HuH-7.5 (cell line): ENCODE results near the gene TRIM62.
A peak's percentile ranks its signal among the peaks of the same experiment; 100 is the strongest.

Experiments used
- DNase-seq: peaks from one replicate; pipeline ENCODE4 v3.0.0; 2011; ENCODE audit warnings: low spot score

TRIM62 gene

DNA sequence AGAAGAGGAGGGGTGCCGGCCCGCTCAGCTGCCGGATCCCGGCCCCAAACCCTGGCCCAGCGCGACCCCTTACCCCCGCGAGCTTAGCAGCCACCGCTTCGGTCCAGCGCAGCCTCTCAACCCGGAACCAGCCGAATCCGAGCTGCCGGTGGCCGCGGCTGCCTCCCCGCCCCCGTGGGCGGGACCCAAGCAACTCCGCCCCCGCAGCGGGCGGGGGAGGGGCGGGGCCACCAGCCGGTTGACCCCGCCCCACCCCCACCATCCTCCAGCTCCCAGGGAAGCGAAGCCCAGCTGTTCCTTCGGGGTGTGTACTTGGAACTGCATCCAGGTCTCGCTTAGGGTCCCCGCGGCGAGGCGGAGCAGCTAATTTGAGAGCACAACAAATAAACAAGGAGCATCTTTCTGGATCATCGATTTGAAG, at the start of gene TRIM62:
Gene TRIM62 (minus strand): TSS at position 123 of the 421 bp plus-strand sequence. CDS start 611 bp downstream, outside the sequence.
- DNase-seq, result peak; percentile 90

DNA sequence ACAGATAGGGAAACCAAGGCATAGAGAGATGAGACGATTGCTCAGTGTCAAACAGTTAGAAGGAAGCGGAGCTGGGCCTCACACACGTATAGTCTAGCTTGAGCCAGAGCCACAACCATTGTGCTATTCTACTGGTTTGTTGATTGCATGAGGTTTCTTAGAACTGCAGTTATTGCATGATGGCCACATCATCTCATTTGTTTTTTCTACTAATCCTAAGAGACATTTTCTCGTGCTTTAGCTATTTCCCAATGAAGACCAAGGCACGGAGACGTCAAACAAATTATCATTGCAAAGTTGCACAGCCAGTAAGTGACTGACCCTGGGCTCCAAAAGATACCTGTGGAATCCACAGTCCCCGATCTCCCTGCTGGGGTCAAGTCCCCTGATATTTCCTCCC, 49.3 kb upstream of the TRIM62 start:
- no peak for DNase-seq

DNA sequence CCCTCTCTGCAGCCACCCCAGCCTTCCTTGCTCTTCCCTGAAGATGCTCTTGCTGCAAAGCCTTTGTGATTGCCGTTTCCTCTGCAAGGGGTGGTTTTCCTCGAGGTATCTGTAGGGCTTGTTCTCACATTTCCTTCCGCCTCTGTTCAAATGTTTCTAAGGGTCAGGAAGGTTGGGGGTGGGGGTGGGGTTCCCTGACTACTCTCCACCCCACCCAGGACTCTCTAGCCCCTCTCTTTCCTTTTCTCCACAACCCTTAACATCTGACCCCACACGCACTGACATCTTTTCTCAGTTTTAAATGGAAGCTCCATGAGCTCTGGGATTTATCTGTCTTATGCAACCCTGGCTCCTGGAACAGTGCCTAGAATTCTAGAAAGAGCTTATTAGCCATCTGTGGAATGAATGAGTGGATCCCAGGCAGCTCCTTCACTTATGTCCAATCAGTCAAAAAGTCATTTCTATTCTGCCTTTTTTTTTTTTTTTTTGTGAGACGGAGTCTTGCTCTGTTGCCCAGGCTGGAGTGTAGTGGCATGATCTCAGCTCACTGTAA, 47.2 kb upstream of the TRIM62 start:
- DNase-seq, result no peak

DNA sequence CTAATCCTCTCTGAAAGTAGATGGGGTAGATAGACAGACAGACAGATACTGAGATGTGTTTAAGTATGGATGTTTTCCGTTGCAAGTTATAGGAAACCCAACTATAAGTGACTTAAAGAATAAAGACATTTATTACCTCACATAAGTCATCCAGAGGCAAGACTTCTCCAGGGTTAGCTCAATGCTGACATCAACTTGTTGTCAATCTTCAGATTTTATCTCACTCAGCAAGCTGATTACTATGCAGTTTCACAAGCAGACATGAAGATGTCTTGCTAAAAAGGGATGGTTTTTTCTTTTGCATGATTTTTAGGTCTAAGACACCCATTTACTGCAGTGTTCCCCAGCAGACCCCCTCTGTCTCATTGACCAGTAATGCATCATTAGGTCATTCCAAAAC, 43.7 kb upstream of the TRIM62 start:
- DNase-seq, result no peak

DNA sequence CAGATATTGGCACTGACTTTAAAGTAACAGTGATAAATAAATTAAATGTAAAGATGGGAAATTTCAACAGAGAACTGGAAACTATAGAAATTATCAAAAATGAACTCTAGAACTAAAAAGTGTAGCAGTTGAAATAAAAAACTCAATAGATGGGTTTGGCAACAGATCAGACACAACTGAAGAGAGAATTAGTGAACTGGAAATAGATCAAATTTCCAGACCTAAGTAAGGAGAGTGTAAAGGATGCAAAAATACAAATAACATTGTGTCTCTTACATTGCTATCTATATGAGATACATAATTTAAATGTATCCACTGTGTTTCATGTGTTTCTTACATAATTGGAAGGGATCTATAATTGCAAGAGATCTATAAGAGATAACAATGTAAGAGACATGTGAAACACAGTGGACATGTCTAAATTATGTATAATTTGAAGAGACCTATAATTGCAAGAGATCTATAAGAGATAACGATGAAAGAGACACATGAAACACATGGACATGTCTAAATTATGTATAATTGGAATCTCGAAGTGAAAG, 42.4 kb upstream of the TRIM62 start:
- DNase-seq, result no peak

DNA sequence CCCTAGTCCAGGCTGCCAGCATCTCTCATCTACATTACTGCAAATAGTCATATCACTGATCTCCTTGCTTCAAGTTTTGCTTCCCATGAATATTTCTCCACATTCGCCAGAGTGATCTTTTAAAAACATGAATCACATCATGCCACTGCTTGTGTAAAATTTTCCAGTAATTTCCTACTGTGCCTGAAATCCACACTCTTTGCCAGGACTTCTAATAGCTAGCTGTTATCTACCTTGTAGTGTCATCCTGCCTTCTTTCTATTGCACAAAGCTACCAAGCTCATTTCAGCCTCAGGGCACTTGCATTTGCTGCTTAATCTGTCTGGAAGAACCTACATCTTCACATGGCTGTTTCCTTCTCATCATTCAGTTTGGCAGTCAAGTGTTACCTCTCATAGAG, 40.5 kb upstream of the TRIM62 start:
- DNase-seq, result no peak

DNA sequence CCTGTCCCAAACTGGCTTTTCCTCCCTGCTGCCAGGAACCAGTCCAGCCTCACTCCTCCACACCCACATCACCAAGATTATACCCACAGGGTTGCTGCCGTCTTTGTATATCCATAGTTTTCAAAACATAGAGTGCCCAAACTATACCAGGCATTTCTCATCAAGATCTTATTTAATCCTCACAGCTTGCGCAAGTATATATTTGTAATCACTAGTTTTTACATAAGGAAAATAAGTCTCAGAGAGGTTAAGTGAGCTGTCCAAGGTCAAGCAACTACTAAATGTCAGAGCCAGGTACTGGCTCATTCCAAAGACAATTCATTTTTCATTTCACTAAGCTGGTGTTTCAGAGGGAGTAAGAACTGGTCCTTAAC, 39.5 kb upstream of the TRIM62 start:
- no peak for DNase-seq

DNA sequence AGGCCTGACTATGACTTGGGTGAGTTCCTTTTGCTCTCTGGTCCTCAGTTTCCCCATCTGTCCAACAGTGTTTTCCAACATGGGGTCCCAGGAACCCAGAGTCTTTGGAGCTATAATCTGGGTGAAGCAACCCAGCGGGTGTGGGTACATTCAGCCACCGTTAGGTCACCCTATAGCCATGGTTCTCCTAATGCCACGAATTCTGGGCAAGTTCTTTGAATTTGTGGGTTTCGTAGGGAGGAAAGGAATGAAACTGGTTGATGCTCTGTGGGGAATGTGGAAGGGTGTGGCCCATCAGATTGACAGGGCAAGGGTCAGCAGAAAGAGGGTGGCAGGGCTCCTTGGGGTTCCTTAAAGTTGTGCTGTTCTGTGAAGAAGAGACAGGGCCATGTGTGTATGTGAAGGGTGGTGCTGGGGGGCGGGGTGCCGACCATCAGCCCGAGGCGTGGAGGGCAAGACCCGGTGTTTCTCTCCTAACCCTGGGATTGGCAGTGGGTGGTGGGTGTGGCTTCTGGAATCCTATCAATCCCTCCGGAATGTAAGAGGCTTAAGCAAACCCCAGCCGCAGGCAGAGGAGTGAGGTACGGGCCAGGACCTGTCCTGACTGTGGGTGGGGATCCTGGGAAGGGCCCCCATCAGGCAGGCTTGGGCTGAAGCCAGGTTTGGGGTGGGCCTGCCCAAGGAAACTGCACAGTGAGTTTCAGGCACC, 39.0 kb upstream of the TRIM62 start:
- no peak for DNase-seq

DNA sequence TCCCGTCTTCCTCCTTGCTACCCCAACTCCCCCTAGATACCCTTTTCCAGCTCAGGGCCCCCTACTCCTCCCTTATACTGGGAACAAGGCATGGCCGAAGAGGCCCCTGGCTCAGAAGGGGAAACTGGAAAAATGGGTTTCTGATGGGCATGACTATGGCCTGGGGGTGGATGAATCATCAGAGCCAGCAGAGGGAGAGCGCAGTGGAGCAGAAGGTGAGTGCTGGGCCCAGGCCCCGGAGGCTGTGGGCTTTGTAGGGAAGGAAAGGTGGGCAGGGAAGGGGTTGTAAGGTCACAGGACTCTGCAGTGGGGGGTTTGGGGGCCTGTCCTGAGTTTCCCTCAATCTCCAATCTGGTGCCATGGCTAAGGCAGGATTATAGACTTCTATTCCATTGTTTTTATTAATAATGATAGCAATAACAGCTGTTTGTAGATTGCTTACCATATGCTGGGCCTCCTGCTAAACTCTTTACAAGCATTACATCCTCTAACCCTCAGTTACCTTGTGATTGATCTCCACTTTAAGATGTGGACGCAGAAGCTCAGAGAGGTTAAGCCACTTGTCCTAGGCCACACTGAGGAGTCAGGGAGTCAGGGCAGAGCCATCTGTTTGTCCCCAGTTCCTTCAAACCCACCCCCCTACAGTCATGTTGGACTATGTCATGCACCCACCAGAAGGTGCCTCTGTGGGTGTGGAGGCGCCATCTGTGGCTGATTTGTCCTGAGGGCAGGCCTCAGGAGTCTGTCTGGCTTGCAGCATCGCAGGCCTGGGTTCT, 38.2 kb upstream of the TRIM62 start:
- DNase-seq, result no peak

DNA sequence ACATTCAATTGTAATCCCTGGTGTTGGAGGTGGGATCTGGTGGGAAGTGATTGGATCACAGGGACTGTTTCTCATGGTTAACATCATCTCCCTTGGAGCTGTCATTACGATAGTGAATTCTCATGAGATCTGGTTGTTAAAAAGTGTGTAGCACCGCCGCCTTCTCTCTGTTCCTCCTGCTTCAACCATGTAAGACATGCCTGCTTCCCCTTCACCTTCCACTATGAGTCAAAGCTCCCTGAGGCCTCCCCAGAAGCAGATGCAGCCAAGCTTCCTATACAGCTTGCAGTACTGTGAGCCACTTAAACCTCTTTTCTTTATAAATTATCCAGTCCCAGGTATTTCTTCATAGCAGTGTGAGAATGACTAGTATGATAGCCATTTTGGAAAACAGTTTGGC, 30.1 kb upstream of the TRIM62 start:
- no peak for DNase-seq

DNA sequence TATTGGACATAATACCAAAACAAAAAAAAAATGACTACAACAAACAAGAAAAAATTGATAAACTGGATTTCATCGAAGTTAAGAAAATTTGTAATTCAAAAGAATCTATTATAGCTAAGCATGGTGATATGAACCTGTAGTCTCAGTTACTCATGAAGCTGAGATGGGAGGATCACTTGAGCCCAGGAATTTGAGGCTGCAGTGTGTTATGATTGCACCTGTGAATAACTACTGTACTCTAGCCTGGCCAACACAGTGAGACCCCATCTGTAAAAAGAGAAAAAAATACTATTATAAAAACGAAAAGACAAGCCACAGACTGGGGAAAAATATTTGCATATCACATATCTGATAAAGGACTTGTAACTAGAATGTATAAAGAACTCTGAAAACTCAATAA, 24.5 kb upstream of the TRIM62 start:
- no peak for DNase-seq

DNA sequence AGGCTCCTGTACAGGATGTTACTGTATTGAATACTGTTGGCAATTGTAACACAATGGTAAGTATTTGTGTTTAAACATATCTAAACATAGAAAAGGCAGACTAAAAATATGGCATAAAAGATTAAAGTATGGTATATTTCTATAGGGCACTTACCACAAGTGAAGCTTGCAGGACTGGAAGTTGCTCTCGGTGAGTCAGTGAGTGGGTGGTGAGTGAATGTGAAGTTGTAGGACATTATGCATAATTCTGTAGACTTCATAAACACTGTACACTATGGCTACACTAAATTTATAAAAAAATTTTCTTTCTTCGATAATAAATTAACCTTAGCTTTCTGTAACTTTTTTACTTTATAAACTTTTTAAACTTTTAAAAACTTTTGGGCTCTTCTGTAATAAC, 13.7 kb upstream of the TRIM62 start:
- no peak for DNase-seq

DNA sequence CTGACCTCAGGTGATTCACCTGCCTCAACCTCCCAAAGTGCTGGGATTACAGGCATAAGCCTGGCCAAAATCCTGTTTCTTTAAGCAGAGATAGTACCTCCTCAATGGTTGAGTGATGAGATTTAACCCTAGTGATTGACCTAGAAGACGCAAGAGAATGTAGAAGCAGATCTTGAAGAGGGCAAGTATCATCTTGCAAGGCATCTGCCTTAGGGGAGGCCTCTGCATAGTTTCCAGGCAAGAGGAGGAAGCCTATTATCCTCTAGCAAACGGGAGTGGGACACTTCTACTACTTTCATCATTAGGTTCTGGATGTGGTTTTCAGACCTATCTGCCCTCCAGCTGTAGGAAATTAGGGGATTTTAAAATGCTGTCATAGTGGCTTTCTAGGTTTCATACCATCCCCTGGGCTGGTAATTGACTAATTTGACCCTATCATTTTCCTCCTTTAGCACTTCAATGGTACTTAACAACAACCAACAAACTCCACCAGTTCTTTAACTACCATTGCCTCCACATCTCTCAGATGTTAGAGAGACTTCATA, 10.0 kb upstream of the TRIM62 start:
- no peak for DNase-seq

DNA sequence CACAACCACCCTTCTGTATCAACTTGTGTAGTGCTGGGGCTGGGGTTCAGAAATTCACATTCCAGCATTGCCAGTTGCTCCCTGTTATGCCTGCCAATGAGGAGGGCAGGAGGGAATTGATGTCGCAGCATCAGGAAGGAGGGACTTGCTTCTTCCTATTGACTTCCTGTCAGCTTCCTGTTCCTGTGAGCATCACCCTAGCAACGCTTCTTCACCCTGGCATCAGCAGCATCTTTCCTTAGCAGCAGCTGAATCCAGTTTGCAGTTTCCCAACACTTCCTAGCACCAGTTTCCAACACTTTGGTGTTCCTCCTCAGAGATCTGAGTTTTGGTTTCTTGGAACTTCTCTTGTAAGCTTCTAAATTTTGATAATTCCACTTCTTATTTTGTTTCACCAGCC, 8.9 kb upstream of the TRIM62 start:
- no peak for DNase-seq

DNA sequence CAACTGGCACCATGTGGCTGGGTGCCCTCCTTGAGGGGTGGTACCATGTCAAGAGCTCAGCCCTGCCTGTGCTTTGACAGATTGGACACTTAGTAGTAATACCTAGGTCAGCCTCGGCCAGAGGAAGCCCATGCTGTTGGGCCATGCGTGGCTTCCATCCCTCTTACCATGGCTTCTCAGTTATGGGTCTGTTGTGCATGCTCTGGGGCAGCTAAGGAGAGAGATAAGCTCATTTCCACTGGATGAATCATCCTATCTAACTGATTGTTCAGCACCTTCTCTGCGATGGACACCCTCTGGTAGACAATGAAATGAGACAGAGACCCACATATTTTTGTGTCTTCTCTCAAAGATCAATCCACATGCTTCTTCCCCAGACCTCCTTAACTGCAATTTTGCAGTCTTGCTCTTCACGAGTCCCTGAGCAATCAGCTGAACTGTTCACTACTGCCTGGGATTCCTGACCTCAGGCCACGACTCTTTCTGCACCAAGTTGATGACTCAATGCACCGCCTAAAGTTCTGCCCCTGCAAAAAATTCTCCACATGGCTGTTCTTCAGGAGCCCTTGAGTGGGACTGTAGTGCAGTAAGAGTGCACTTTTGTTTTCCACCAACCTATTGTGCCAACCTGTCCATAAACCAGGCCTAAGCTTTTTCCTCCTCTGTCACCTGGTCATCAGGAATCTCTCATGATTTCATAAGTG, 6.9 kb upstream of the TRIM62 start:
- no peak for DNase-seq

DNA sequence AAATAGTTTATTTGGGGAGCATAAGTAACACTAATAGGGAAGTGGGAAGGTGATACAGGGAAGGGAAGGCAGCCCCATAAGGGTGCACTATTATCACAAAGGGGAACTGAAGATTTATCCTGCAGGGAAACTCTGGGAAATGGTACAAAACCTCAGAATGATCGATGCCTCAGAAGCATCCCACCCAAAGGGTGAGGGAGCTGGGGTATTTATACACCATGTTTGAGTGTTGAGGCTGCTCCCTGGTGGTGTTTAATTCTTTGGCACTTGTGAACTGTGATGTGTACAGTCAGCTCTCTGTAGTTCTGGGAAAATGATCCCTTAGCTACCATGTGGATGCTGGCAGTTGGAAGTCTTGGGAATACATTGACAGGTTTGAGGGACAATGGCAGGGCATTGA, 5.1 kb upstream of the TRIM62 start:
- no peak for DNase-seq

DNA sequence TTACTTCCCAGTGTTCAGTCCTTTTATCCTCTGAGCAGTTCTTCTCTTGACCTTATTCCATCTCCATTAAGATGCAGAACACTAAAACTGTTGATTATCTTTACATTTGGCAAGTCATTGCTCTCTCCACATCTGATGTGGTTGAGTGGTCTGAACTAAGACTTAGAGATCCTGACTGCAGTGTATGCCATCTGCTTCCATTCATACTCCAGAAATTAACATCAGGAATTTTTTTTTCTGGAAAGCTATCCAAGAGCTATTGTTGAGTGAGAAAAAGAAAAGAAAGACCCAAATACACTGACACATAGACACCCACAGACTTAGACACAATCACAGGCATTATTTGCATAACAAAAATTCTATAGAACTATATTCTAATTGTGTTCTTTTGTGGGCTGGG, 3.7 kb upstream of the TRIM62 start:
- no peak for DNase-seq

DNA sequence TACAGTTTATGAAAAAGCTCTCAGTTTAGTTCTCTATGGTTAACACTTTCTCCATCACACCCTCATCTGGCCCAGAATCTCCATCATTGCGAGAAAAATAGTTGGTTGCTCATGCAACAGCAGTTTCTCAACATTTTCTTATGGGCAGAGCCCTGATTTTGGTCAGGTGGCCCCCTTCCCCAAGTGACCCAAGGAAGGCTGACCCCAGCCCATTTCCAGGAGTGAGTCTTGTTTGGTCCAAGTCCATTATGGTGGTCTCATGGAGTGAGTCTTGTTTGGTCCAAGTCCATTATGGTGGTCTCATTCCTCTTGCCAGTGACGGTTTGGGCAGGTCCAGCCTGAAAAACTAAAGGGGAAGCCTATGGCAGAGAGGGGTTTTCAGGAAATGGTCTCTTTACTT, 1.5 kb upstream of the TRIM62 start:
- DNase-seq, result no peak

DNA sequence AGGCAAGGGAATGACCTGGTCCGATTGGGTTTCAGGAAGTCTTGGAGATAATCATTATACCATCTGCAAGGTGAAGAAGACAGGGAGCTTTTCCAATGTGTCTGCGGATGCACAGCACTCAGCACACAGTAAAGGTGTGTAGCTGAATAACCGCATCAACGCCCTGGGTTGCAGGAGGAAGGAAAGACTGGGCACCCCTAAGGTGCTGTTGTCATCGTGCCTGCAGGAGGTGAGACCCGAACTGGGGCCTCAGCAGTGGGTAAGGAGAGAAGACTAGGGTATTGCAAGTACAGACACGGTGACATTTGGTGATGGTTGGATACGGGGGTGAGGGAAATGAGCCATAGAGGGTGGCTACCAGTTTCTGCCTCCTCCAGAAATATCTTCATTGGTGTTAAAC, 1.1 kb upstream of the TRIM62 start:
- no peak for DNase-seq

DNA sequence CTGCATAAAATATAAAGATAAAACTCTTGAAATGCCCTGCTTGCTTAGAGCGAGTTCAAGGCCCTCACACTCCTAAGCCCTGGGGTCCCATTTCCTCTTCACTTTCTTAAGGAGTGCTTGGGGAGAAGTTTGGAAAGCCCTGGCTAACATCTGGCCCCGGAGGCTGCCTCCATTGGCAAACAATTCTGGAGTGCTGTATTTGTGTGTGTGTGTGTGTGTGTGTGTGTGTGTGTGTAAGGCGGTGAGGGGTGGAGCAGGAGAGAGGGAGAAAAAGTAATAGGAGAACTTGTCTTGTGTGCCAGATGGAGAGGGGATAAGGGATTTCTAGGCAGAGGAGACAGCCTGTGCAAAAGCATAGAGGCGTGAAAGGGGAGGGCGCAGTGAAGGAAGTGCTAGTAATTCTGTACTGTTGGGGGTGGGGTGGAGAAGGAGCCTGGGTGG, 578 bp upstream of the TRIM62 start:
- no peak for DNase-seq

DNA sequence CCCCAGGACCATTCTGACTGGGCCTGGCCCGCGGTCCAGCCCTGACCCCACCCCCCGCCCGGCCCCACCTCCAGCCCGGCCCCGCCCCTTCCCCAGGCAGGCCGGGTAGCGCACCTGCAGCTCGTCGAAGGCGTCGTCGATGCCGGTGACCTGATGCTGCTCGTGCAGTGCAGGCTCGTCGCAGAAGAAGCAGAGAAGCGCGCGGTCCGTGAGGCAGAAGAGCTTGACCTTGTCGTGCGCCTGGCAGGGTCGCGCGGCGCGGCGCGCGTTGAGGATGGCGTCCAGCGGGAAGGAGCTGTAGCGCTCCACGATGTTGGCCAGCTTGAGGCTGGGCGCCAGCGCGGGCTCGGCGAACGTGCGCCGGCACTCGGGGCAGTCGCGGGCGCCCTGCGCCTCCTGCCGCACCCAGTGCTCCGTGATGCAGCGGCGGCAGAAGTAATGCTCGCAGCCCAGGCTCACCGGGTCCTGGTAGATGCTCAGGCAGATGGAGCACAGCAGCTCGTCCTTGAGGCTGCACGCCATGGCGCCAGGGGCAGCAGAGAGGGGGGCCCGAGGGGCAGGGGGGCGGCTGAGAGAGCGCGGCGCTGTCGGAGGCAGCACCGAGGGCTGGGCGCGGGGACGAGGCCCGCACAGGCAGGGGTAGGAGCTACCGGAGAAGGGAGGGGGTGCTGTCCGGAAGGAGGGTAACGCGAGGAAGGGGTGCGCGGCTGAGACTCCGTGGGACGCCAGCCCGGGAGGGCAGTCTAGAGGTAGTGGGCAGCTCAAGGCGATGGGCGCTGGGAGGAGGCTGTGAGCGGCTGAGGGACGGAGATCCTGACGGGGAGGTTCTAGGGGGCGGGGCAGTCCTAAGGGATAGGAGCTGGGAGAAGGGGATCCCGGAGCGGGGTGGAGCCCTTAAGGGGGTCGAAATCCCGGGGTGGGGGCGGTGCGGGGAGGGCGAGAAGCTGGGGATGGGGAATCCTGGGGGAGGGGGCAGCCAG, 642 bp downstream of the TRIM62 start:
- DNase-seq, result peak; percentile 58
